NCI-H1105 treated with DMSO at 0.1 percent for 48 hours (cell line): Measurements from ENCODE around the gene NKAIN2.

Experiments
- DNase-seq: peaks from one replicate; lab custom pipeline; 2025; lab: John Stamatoyannopoulos, UW

Gene NKAIN2

DNA sequence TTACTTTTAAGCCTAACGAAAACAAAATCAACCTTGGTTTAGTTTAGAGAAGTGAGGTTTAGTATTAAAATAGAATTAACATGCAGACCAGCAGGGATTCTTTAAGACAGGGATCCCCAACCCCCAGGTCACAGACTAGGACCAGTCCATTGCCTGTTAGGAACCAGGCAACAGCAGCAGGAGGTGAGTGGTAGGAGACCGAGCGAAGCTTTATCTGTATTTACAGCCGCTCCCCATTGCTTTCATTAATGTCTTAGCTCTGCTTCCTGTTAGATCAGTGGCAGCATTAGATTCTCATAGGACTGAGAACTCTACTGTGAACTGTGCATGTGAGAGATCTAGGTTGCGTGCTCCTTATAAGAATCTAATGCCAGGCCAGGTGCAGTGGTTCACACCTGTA is 225.9 kb downstream of the NKAIN2 start:
- DNase-seq = no peak

DNA sequence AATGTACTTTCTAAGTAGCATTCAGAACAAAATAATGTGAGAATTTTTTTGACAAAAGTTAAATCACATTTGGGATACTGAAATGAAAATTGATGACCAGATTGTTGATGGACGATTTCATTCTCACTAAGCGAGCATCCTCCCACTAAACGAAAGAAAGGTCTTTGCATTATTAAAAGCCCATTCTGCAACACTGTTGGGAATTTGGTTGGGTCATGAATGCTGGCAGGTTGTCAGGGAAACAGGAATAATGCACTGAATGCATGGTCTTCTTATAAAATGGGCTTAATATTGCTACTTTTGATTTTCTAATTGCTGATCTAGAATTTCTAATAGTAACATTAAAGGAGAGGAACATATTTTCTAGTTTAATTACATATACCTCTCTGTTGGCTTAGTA is 229.8 kb downstream of the NKAIN2 start:
- peak; percentile 92 for DNase-seq

DNA sequence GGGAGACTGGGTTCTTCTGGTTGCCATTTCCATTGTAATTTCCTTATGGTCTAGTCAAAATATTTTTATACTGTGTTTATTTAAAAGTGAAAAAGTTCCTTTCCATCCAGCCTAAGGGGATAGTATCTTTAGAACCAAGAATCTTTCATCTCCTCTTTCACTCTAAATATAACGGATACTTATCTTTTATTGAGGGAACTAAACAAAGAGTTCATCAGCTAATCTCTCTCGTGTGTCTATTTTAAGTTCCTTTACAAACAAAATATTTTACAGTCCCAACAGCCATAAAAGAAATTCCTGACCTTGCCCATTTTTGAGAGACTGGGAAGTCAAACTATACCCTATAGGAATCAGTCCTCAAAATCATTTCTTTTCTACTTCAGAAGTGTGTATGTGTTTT is 232.7 kb downstream of the NKAIN2 start:
- DNase-seq = no peak

DNA sequence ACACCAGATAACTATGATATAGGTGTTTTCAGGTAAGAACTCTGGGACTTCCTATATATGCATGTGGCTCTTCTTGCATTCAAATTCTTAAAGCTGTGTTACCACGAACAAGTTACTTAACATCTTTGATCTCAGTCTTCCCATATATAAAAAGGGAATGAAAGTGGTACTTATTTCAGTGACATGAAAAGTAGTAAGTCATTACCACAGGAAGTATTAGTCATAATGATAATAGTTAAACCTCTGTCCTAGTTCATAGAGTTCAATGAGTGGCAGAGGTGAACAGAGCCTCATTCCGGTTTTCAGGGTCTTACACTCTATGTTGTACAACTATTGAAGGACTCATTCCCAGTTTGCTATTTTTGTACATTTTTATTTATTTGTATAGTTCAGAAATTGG is 237.0 kb downstream of the NKAIN2 start:
- peak; percentile 48 for DNase-seq

GRCh38 chr6:124052120-124052519 is 248.5 kb downstream of the NKAIN2 start:
- DNase-seq = no peak

- DNase-seq = no peak
Measured at GRCh38 chr6:124053315-124053714, 249.7 kb downstream of the NKAIN2 start.

- no peak for DNase-seq
Measured at GRCh38 chr6:124054034-124054433, 250.4 kb downstream of the NKAIN2 start.

GRCh38 chr6:124055395-124055794 is 251.7 kb downstream of the NKAIN2 start:
- no peak for DNase-seq

GRCh38 chr6:124055963-124056362 is 252.3 kb downstream of the NKAIN2 start:
- peak; percentile 99 for DNase-seq

- DNase-seq = peak; percentile 99
Measured at GRCh38 chr6:124056407-124057334, 253.0 kb downstream of the NKAIN2 start.

DNA sequence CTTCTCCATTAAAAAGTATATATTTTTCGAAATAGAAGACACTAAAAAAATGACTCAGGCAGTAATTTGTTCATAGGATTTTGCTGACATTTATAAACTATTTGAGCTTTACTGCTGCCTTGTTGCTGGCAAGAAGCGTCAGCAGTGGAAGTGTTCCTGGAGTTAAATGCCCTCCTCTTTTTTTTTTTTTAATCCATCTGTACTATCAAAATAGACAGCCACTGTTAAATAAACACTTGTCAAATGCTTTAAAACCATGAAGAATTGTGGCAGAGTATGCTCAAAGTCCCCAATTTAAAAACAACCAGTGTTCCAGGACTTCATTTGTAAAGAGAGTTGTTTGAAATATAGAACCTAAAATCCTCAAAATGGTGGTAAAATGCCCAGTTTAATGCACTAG is 253.8 kb downstream of the NKAIN2 start:
- peak; percentile 88 for DNase-seq

DNA sequence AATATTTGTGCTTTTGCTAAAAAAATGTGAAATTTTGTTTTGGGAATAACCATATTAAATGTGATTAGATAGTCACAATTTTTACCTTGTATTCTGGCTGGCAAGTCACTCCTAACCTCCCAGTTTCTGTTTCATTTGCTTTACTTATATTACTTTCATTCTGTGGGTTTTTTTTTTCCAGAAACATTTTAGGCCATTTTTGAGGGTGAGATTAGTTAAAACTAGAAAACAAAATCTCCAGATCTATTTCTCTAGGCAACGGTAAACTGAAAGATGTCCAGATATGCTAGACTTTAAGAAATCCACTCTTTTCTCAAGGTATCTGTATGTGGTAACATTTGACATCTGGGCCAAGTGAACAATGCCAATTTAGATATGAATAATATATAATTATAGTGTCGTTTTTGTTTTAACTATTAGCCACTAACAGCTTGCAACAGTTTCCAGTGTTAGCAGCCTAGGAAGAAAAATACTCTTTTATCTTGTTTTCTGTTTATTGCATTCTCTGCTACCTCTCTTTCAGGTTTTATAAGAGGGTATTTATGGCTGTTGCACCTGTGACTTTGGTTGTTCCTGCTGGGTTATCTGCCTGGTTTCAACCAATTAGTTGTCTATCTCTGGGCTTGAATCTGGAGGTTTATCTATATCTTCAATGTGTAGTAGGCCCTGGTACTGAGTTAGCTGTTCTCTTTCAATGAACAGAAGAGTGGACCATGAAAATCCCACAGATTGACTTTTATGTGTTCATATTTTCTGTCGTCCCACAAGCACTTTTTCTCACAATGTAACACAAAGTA is 260.9 kb downstream of the NKAIN2 start:
- DNase-seq = no peak

DNA sequence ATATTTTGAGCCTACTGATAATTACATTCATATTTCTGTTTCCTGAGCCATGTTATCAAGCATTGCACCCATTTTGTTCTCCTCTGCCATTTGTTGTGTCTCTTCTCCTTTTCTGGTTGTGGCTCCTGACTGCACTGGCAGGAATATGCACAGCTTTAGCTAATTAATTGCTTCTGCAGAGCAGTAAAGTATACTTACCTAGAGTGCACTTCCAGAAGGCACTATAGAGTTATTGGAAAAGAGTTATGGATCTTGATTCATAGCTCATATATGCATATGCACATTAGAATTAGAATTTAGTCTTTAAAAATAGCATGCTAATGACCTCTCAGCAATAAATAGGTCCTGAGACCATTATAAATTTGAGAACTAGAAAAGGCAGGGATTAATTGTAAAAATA is 262.6 kb downstream of the NKAIN2 start:
- DNase-seq = peak; percentile 43

DNA sequence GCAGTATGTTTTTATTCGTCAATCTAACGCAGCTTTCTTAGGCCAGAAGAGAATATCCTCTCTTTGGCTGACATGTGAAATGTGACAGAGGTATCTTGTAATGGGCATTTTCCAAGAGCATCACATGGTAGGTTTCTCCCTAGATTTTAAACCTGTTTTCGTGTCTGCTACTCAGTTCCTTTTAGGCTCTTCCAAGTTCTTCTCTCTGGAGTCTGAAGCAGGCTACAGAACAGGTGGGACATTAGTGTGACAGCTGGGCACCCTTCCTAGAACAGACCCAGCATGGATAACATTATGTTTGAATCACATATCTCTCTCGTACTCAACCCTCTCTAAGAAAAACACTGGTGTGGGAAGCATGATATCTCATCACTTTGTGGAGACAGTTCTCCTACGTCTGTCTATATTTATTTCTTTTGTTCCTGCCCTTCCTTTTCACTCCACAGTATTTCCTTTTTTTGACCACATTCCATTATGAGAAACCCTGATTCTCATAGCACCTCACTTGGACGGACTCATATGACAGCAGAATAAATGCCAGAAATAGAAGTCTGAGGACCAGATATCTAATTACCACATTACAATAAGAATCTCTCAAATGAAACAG is 263.4 kb downstream of the NKAIN2 start:
- DNase-seq = no peak

- DNase-seq = no peak
Measured at GRCh38 chr6:124069230-124069950, 265.7 kb downstream of the NKAIN2 start.

DNA sequence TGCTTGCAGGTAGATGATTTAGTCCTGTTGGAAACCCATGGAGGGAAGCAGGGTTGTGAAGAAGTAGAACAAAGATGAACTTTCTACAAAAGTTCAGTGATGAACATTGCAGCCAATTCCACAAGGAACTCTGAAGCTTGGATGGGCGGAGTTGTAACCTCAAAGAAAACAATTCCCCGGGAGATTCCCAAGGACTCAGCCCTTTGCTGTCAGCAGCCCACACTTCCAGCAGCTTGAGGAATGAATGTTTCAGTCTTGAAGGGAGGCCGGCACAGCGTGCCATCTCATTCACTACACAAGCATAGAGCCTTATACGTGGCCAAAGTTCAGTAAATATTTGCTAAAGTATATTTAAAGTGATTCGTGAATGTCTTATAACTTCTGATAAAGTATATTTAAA is 269.4 kb downstream of the NKAIN2 start:
- no peak for DNase-seq

DNA sequence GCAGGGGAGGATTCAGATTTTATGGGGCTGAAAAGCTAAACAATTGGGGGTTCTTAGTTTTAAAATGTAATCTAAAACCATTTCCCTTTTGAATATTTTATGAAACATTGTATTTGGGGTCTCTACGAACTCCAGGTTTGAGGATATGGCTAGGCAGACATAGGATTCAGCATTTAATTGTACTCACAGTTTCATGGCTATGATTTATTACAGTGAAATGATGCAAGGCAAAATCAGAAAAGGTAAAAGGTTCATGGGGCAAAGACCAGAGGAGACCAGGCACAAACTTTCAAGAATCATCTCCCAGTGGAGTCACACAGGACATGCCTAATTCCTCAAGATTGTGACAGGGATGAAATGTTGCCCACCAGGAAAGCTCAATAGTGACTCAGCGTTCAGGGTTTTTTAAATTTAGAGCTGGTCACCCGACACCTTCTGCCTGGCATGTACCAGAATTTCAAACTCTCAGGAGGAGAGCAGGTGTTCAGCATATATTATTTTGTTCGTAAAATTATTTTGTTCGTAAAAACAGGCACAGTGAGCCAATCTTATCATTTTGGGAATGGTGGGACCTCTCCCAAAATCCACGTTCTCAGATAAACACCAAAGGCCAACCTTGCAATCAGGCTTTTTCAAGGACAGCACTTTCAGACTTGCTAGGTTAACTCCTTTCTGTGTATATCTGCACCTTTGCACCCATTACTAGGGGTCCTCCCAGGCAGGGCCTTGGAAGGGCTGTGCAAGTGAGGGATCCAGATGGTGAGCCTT is 270.3 kb downstream of the NKAIN2 start:
- peak; percentile 33 for DNase-seq

GRCh38 chr6:124074606-124075005 is 270.9 kb downstream of the NKAIN2 start:
- DNase-seq = no peak

- peak; percentile 94 for DNase-seq
Measured at GRCh38 chr6:124076336-124077048, 272.8 kb downstream of the NKAIN2 start.

GRCh38 chr6:124078169-124078568 is 274.5 kb downstream of the NKAIN2 start:
- DNase-seq = no peak

- DNase-seq = no peak
Measured at GRCh38 chr6:124080483-124080882, 276.8 kb downstream of the NKAIN2 start.
